Retina (tissue), 1 donor: ENCODE measurements around the gene WDR7.
A peak's percentile ranks its signal among the peaks of the same experiment; 100 is the strongest.

Experiments
- DNase-seq: peaks from one replicate; pipeline ENCODE4 v3.0.0-alpha.2; 2016

Gene WDR7

GRCh38 chr18:56658261-56658660 lies 7.1 kb downstream of the WDR7 start:
- no peak for DNase-seq

GRCh38 chr18:56659111-56659510 lies 8.0 kb downstream of the WDR7 start:
- no peak for DNase-seq

DNA sequence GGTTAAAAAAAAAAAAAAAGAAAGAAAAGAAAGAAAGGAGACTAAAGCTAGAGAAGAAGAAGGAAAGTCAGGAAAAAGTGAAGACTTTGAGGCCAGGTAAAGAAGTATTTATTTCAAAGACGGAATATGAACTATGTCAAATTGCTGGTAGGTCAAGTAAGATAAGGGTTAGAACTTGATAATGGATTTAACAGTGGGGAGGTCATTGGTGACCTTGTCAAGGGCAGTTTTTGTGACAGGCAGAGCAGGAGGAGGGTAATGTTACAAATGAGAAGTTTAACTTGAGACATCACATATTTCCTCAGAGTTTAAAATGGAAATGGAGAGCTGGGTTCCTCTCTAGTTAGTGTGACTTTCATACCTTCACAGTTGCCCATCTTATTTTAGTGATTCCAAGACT lies 9.5 kb downstream of the WDR7 start:
- no peak for DNase-seq

- DNase-seq: no peak
These were observed 10.4 kb downstream of the WDR7 start for GRCh38 chr18:56661360-56662062.

- no peak for DNase-seq
These were observed 10.9 kb downstream of the WDR7 start for GRCh38 chr18:56662063-56662408.

GRCh38 chr18:56662502-56662901 lies 11.3 kb downstream of the WDR7 start:
- no peak for DNase-seq

DNA sequence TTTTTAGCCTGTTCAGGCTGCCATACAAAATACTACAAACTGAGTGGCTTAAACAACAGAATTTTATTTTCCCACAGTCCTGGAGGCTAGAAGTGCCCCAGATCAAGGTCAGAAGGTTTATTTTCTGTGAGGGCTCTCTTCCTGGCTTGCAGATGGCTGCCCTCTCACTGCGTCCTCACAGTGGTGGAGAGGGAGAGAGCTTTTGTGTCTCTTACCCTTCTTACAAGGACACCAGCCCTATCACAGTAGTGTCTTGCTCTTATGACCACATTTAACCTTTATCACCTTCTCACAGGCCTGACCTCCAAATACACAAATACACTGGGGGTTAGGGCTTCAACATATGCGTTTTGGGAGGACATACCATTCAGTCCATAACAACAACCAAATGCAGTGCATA lies 11.7 kb downstream of the WDR7 start:
- no peak for DNase-seq

DNA sequence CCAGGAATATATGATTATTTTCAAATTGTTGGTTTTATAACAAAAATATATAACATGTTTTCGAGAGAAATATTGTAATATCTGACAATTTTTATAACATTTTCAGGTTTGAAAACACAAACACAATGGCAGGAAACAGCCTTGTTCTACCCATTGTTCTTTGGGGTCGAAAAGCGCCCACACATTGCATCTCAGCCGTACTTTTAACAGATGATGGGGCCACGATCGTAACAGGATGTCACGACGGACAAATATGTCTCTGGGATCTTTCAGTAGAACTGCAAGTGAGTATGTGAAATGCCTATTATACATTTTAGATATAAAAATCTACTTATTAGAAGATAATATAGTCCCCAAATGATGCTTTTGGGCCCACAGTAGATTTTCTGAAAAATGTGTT lies 21.2 kb downstream of the WDR7 start:
- no peak for DNase-seq

- no peak for DNase-seq
These were observed 21.8 kb downstream of the WDR7 start for GRCh38 chr18:56672981-56673380.

- no peak for DNase-seq
These were observed 25.5 kb downstream of the WDR7 start for GRCh38 chr18:56676639-56677038.

- DNase-seq: no peak
These were observed 27.8 kb downstream of the WDR7 start for GRCh38 chr18:56678836-56679565.

GRCh38 chr18:56684277-56684676 lies 33.1 kb downstream of the WDR7 start:
- DNase-seq: no peak

DNA sequence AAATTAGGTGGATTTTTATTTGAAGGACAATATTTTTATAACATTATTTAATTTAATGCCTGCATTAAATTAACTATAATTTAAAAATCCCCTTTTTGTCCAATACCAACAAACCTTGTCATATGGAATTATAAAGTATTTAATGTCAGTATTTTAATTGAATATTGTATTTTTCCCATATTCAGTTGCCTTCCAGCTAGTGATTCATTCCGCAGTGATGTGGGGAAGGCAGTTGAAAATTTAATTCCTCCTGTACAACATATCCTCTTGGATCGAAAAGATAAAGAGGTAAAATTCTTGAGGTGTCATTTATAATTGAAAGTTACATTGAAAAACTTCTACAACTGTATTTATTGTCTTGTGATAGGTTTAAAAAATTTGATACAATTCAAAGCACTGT lies 40.4 kb downstream of the WDR7 start:
- DNase-seq: no peak

- DNase-seq: no peak
These were observed 45.8 kb downstream of the WDR7 start for GRCh38 chr18:56696966-56697365.

DNA sequence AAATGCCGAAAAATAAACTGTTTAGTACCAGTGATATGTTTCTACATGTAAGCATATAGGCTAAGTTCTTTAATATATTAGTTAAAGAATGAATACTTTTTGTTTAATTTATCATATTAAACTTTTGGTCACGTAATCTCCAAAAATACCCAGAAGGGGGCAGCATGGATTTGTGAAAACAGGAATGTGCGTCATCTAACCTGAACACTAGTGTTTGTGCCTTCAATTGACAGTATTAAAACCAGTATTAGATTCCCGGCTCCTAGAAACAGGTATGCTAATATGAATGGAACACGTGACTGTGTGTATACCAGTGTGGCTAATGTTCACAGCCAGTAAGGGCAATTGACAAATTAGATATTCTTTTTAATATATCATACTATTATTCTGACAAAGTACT lies 51.8 kb downstream of the WDR7 start:
- DNase-seq: peak; percentile 10

- DNase-seq: no peak
These were observed 58.3 kb downstream of the WDR7 start for GRCh38 chr18:56709463-56709862.

- no peak for DNase-seq
These were observed 60.7 kb downstream of the WDR7 start for GRCh38 chr18:56711708-56712445.

DNA sequence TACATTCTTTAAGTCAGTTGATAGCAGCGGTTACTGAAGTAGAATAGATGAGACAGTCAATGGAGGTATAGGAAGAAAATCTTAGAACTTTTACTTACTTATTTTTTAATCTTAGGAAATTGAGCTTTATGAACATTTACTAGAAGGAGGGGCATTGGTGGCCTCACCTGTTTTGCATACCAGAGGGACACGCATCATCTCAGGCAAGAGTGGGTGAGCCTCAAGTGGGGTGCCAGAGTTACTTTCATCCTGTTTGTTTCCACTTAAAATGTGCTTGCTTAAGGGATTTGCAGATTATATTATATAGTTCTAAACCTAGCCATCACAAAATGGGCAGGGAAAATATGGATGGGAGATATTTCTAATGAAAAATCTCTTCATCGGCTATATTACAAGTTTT lies 61.6 kb downstream of the WDR7 start:
- no peak for DNase-seq

GRCh38 chr18:56715121-56715520 lies 64.0 kb downstream of the WDR7 start:
- no peak for DNase-seq

DNA sequence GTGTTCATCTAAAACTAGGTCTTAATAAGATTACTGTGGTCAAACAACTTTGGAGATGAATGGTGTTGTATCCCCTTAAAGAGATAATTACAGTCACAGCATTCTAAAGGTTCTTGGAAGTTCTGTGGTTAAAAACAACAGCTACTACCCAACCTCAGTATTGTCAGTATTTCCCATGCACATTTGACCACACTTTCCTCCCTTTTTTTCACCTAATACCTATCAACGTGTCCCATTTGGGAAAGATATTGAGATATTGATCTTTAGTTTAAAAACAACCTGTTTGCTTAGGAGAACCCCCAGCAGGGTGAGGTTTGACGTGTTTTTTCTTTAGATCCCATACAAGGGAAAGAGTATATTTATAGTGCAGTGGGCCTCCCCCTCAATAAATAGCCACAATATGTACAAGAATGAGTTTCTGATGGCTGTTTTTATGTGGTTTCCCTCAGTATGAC lies 65.6 kb downstream of the WDR7 start:
- no peak for DNase-seq

DNA sequence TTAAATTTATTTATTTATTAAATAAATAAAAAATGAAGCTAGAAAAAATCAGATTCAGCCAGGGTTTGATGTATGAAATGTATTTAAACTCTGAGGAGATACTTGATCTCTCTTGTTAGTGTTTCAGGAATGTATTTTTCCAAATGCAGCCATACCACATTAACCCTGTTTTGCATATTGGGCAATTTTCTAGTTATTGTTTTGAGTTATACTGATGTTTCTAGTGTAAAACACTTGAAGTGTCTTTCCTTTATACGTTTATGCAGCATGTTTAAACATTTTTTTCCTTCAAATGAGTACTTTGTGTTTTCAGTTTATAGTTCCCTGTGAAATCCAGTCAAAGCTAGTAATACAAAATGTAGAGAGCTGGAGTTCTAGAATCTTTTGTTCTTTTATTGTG lies 69.9 kb downstream of the WDR7 start:
- no peak for DNase-seq

DNA sequence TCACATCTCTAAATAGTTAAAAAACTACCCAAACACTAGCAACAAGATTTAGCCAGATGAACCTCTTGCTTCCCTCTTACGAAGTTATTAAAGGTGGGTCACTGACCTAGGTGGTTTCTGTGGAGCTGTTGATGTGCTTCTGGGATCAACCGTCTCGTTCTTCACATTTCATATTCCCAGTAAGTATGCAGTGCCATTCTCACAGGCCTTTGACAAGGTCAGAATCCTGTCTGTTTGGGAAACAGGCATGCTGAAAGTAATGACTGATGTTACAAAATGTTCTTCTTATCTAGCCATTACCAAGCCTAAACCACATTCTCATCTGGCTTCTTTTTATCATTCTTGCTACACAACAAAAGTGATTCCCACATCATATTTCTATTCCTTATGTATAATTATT lies 70.3 kb downstream of the WDR7 start:
- no peak for DNase-seq

GRCh38 chr18:56722518-56722917 lies 71.4 kb downstream of the WDR7 start:
- DNase-seq: no peak

DNA sequence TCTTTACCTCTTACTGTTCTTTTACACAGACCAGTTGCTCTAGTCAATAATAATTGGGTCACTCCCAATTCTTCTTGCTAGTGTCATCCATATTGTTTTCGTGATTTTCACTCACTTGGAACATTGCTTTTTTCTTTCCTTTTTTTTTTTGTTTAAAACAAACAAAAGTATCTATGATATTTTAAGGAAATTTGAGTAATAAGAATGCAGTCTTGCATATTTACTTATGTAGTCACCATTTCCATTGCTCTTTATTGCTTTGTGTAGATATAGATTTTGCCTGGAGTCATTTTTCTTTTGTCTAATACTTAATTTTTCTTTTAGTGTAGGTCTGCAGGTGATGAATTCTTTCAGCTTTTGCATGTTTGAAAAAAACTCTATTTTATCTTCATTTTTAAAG lies 71.9 kb downstream of the WDR7 start:
- no peak for DNase-seq
